ENCODE data around the gene GSK3A. TPM values are rescaled to one million over a fixed set of nuclear protein-coding genes. Genes with fewer than 3 reads are reported as not detected.

The GSK3A gene
- total and polyA plus RNA-seq, 9 of the 15 experiments (the other 6 are each of a cell fraction or from before 2014, with no cell fraction given) = 0.62 to 90.7 (median 33.3) TPM

DNA sequence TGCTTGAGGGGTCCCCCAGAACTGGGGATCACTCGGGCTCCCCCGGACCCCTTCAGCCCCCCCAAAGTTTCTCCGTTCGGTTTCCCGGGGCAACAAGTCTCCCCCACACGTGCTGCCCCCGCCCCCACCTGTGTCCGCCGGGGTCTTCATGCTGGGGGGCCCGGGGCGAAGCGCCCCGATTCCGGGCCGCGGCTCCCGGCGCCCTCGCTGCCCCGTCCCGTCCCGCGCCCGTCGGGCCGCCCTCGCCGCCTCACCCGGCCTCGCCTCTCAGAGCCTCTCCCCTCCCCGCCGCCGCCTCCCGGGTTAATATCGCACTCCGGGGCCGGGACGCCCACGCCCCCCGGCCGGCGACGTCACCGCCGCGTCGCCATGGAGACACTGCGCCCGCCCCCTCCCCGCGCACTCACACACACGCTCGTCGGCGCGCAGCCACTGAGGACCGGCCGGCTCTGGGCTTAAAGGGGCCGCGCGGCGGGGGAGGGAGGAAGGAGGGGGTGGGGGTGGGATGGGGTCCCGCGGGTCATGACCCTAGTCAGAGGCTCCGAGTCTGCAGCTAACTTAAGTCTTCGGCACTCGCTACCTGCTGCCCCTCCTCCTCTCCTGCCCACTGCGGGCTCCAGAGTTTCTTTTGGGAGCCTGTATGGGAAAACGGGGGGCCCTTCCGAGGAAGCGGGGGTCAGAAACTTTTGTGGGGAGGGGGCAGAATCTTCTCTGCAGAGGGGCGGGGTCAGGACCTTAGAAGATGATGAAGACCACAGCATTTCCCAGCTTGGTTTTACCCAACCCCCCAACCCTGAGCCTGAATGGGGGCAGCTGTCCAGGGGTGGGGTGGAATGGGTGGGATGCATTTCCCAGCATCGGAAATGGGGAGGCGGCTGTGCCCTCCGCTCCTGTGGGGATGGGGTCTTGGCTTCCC lies 12.7 kb upstream of the GSK3A start, which contains the start of gene ERF (continued):
- TF ChIP-seq, protein P1, sequence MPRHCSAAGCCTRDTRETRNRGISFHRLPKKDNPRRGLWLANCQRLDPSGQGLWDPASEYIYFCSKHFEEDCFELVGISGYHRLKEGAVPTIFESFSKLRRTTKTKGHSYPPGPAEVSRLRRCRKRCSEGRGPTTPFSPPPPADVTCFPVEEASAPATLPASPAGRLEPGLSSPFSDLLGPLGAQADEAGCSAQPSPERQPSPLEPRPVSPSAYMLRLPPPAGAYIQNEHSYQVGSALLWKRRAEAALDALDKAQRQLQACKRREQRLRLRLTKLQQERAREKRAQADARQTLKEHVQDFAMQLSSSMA (CRISPR knock-in tag; IDR thresholded peaks at IDR 0.05) = no peak
- TF ChIP-seq, protein P2, sequence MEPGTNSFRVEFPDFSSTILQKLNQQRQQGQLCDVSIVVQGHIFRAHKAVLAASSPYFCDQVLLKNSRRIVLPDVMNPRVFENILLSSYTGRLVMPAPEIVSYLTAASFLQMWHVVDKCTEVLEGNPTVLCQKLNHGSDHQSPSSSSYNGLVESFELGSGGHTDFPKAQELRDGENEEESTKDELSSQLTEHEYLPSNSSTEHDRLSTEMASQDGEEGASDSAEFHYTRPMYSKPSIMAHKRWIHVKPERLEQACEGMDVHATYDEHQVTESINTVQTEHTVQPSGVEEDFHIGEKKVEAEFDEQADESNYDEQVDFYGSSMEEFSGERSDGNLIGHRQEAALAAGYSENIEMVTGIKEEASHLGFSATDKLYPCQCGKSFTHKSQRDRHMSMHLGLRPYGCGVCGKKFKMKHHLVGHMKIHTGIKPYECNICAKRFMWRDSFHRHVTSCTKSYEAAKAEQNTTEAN (CRISPR knock-in tag; IDR thresholded peaks at IDR 0.05) = no peak
- TF ChIP-seq GABPA (tag; conservative IDR thresholded peaks at IDR 0.05; ENCODE audit: low read depth) (0 out of 2 replicates have a peak, but pooled peaks have one; percentile 22), MTF1 (CRISPR knock-in tag; IDR thresholded peaks at IDR 0.05; ENCODE audit: borderline replicate concordance) (no peak), PHF8 (IDR thresholded peaks at IDR 0.05; ENCODE audit: borderline replicate concordance, low read length) (peak; percentile 52; the same call in 1 of the 2 replicates), RFX1 (IDR thresholded peaks at IDR 0.05) (peak; percentile 88), ZNF764 (CRISPR knock-in tag; IDR thresholded peaks at IDR 0.05; ENCODE audit: low read depth) (no peak), CBX2 (IDR thresholded peaks at IDR 0.05; ENCODE audit: insufficient read depth, low read length, poor library complexity, severe bottlenecking) (no peak), ZNF780A (CRISPR knock-in tag; IDR thresholded peaks at IDR 0.05) (0 out of 2 replicates have a peak, but pooled peaks have one; percentile 16), NEUROD1 (IDR thresholded peaks at IDR 0.05; ENCODE audit: borderline replicate concordance, low read depth, low read length, partially characterized antibody) (peak; percentile 58)
- TF ChIP-seq, protein P3, sequence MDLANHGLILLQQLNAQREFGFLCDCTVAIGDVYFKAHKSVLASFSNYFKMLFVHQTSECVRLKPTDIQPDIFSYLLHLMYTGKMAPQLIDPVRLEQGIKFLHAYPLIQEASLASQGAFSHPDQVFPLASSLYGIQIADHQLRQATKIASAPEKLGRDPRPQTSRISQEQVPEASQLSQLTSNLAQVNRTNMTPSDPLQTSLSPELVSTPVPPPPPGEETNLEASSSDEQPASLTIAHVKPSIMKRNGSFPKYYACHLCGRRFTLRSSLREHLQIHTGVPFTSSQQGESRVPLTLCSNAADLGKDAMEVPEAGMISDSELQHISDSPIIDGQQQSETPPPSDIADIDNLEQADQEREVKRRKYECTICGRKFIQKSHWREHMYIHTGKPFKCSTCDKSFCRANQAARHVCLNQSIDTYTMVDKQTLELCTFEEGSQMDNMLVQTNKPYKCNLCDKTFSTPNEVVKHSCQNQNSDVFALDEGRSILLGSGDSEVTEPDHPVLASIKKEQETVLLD (IDR thresholded peaks at IDR 0.05) = 0 out of 2 replicates have a peak, but pooled peaks have one; percentile 15
- TF ChIP-seq, protein P4, sequence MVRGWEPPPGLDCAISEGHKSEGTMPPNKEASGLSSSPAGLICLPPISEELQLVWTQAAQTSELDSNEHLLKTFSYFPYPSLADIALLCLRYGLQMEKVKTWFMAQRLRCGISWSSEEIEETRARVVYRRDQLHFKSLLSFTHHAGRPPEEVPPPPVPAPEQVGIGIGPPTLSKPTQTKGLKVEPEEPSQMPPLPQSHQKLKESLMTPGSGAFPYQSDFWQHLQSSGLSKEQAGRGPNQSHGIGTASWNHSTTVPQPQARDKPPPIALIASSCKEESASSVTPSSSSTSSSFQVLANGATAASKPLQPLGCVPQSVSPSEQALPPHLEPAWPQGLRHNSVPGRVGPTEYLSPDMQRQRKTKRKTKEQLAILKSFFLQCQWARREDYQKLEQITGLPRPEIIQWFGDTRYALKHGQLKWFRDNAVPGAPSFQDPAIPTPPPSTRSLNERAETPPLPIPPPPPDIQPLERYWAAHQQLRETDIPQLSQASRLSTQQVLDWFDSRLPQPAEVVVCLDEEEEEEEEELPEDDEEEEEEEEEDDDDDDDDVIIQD (CRISPR knock-in tag; IDR thresholded peaks at IDR 0.05) = no peak
